ENCODE measurements around the gene ZNF212. TPM values are rescaled to one million over a fixed set of nuclear protein-coding genes. Genes with fewer than 3 reads are reported as not detected.

Gene ZNF212
- total and polyA plus RNA-seq, 2 donors (not counting 3 experiments of a cell fraction or from before 2014, with no cell fraction given) = 3.6 to 9.0 TPM

GRCh38 chr7:149295481-149295850, 56.0 kb downstream of the ZNF212 start:
- Histone ChIP-seq H3K36me3 (ENCODE audit: control insufficient read depth in 2 of 2, extremely low read depth in 1 of 2, insufficient read depth in 2 of 2, low read length in 2 of 2) (no peaks in the 10 kb centered on the region), H3K9me1 (replicated peaks; ENCODE audit: control insufficient read depth, extremely low read depth, insufficient read depth, low read length) (no peaks in the 10 kb centered on the region), H3K79me2 (ENCODE audit: control insufficient read depth, insufficient read depth, low read length) (no peaks in the 10 kb centered on the region), H2AFZ (ENCODE audit: low read depth, low read length) (no peak overlapping the region), H3K4me2 (ENCODE audit: insufficient read depth, low read length) (no peak overlapping the region), H3K4me3 (replicated peaks in 1 of 3; ENCODE audit: insufficient read depth in 1 of 3, low read depth in 1 of 3, low read length in 3 of 3) (no peak overlapping the region), H4K20me1 (replicated peaks; ENCODE audit: control insufficient read depth, extremely low read depth, insufficient read depth, low read length) (no peaks in the 10 kb centered on the region), H3K9me3 (replicated peaks; ENCODE audit: control insufficient read depth, insufficient read depth, low read length) (no peaks in the 10 kb centered on the region), H3K27me3 (ENCODE audit: control insufficient read depth in 2 of 2, insufficient read depth in 2 of 2, low read length in 2 of 2) (no peaks in the 10 kb centered on the region), H3K9ac (replicated peaks; ENCODE audit: extremely low read depth, insufficient read depth, low read length) (no peak overlapping the region), H3K27ac (ENCODE audit: insufficient read depth, low read depth, low read length) (no peak overlapping the region), H3K4me1 (ENCODE audit: control insufficient read depth, extremely low read depth, insufficient read depth, low read length) (no peaks in the 10 kb centered on the region)
- TF ChIP-seq GATA2 (IDR thresholded peaks at IDR 0.05; ENCODE audit: insufficient read depth, insufficient read length, low read depth, low read length) (no peak), FOS (IDR thresholded peaks at IDR 0.05; ENCODE audit: borderline replicate concordance, insufficient read depth, low read length) (no peak), EZH2 (IDR thresholded peaks at IDR 0.05; ENCODE audit: borderline replicate concordance, low read depth, low read length, severe bottlenecking) (no peak), MYC (IDR thresholded peaks at IDR 0.05; ENCODE audit: low read depth, low read length) (no peak), CTCF (IDR thresholded peaks at IDR 0.05; ENCODE audit: extremely low read depth in 1 of 2, insufficient read depth in 1 of 2, low read depth in 1 of 2, low read length in 2 of 2) (no peak), MAX (IDR thresholded peaks at IDR 0.05; ENCODE audit: insufficient read depth, insufficient read length) (no peak)
- BruUV-seq (replicated peaks) = no TSS peak
- ChIA-PET CTCF (no interaction called here), POLR2A (no interaction called here)
- FAIRE-seq (no peak), DNase-seq (ENCODE audit: low read depth, low spot score) (no peak)
- dilution Hi-C loops (cut with MboI; ENCODE audit: extremely low pct_ligation_motif_present, low sequenced_read_pairs) = no loop called here
- intact Hi-C loops (cut with micrococcal nuclease) = no loop called here
